Sciatic nerve (tissue), 2 donors: ENCODE data around the gene RGS7. TPM values are rescaled to one million over a fixed set of nuclear protein-coding genes. Genes with fewer than 3 reads are reported as not detected.
"Not testable (repeated sequence)": the region's sequence is repeated elsewhere in the genome, so short reads cannot be mapped to it uniquely, and the experiment has no call there.

Experiments
- ATAC-seq: fragments of 200-7000 bp; cut with Tn5 transposase; one replicate; pipeline ENCODE4 v1.9.1; 2020; ENCODE audit warnings: mild to moderate bottlenecking, moderate library complexity
- DNase-seq: peaks from one replicate; pipeline ENCODE4 v3.0.0-alpha.2; 2020; ENCODE audit warnings: low spot score
- intact Hi-C: fragments of 100-400 bp; cut with DNase I; formaldehyde crosslinking; loops from one replicate; pipeline ENCODE4 v1.14.2; 2022
- total RNA-seq: library from RNA; stranded (reverse); fragmentation: NEBNext Ultra II Directional; extraction: Animal tissue kit (Norgen Biotek cat#: 25700); gene quantifications from one replicate; pipeline ENCODE4 v1.2.1, GENCODE V29; 2021
- donor health status: DM: no; HTN: no; CAD: no.
- donor health status: DM: no; HTN: no; CAD: no.

The RGS7 gene
- total RNA-seq, 1 donor from 2014 or later: 2.0 TPM

DNA sequence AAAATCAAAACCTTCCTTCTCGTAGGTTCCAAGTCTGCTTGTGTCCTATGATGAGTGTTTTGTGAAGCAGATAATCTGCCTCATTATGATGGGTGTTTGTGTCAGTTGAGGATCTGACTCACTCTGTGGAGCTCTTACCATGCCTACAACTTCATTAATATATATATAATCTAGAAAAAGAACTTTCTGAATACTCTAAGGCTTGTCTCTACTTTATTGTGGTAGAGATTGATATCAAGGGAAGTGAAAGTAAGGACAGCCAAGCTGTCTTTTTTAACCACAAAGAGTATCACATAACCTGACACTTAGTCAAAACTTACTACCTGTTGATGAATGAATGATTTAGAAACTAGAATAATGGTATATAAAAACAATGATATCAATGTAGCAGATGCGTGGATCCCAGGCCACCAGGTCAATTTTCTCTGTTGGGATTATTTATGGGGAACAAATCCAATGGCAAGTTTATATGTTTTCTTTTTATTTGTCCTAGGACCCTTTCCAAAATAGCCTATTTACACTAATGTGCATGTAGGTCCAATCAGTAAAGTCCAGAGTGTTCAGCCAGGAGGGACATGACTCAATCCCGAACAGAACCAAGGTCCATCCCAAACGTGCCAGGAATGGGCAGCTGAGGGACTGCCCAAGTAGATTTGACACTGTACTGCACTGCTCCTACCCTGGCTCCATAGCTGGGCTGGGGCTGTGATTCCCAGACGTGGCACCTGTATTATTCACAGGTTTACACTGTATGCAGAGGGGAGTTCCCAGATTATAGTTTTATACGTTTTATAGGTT lies 562.8 kb downstream of the RGS7 start:
- ATAC-seq: no peak
- intact Hi-C loops: no loop called here
- DNase-seq: no peak

DNA sequence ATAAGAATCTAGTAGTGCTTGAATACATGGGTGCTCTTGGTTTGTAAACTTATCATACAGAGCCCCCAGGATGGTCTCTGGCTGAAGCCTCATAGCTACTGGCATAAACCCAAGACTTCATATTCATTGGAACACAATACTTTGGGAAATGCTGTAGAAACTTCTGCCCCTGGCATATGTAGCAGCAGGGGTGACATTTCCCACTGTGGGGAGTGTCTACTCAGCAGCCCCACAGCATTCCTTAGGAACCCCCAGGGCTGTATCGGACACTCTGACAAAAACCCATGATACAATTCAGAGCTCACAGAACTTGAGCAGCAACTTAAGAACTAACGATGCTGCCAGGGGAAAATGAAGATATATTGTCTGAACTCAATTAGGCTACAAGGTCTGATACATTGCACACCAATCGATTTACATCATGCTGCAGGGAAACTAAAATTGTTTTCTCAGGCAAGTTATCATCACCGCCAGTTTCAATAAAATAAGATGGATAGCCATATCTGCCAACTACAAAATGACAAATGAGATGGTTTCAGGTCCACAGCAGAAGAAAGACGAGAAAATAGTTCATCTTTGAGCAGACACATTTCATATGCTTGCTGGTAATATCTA lies 564.0 kb downstream of the RGS7 start:
- ATAC-seq (no peak), DNase-seq (no peak)
- intact Hi-C loops: no loop called here

DNA sequence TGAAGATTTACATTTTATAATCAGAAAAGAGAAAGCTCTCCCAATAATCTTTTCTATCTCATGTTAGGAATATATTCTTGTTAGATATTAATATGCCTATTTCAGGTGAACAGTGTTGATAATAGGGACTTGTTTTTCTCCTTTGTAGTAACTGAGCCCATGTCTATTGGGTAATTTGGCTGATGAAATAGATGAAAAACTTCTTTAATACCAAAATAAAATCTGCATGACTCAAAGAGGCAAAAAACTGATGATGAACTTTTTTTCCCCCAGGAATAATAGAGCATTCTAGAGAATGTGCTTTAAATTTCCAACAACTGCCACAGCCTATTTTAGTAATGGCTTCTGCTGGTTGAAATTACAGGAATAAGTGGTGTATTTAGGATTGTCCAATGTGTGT lies 566.1 kb downstream of the RGS7 start:
- ATAC-seq (no peak), DNase-seq (no peak)
- intact Hi-C loops: no loop called here

GRCh38 chr1:240786880-240787279 lies 570.1 kb downstream of the RGS7 start:
- intact Hi-C loops: no loop called here

GRCh38 chr1:240784776-240785175 lies 572.2 kb downstream of the RGS7 start:
- ATAC-seq (no peak), DNase-seq (no peak)
- intact Hi-C loops: no loop called here

More at GRCh38 chr1:240786880-240787279, 570.1 kb downstream of the RGS7 start:
- ATAC-seq: no peak
- no peak for DNase-seq

- ATAC-seq, DNase-seq, intact Hi-C loops: not testable (repeated sequence)
Measured at GRCh38 chr1:240783728-240784137, 573.3 kb downstream of the RGS7 start.

GRCh38 chr1:240776237-240776636 lies 580.8 kb downstream of the RGS7 start:
- intact Hi-C loops: no loop called here
- ATAC-seq: no peak
- DNase-seq: no peak

GRCh38 chr1:240772131-240772530 lies 584.9 kb downstream of the RGS7 start:
- intact Hi-C loops: no loop called here
- ATAC-seq (no peak), DNase-seq (no peak)

DNA sequence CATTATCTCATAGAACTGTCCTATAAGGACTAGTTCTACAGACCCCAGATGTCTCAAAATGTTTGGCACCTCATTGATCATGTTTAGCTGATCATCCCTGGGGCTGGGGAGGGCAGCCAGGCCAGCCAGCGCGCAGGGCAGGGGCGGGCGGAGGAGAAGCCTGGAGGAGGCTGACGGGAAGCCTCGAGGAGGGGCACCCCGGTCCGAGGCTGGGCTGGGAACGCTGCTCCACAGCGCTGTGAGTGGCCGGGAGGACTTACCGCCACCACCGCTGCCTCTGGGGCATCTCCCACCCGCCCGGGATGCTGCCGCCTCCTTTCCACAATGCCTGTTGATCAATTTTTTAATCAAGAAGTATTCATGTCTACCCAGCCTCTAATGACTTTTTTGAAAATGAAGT lies 585.6 kb downstream of the RGS7 start:
- no peak for DNase-seq
- intact Hi-C loops: no loop called here
- no peak for ATAC-seq

DNA sequence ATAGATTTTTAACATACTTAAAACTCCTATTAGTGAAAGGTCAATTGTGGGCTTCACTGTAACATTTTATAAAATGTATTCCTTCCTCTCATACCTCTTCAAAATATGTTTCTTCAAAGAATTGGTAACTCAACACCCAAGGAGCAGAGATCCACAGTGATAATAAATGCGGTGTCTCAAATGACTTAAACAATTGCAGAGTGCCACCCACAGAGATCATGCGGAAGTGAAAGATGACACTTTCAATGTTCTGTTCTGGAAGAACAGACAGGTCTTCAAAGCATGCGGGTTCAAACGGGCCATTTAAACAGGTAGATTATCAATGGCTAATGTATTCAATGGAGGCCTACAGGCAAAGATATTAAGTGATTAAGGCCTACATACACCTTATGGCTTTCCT lies 588.0 kb downstream of the RGS7 start:
- intact Hi-C loops: no loop called here
- DNase-seq (no peak), ATAC-seq (no peak)

GRCh38 chr1:240766831-240767230 lies 590.2 kb downstream of the RGS7 start:
- intact Hi-C loops: no loop called here
- ATAC-seq (no peak), DNase-seq (no peak)

DNA sequence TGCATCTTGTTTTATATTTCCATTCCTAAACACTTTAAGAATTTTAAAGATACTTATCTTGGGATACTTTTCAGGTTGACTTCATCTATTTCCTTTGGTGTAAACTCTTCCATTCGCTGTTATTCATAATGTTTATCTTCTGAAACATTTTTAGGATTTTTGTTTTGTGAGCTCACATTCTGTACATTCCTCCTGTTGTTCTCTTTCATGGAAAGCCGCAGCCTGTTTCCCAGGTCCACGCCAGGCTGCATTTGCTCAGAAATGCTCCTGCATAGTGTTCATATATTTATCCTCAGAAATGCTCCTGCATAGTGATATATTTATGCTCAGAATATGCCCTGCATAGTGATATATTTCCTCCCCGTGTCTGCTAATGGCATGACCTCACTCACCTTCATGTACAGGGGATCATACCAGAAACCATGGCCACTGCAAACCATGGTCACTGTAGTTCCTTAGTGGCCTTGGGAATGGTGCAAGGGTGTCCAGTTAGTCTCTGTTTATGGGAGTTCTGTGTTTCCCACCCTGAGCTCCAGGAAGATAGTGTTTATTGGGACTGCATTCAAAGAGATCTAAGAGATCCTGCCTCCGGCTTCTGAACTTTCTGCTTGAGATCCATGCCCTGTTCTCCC lies 591.2 kb downstream of the RGS7 start:
- DNase-seq: no peak
- intact Hi-C loops: no loop called here

GRCh38 chr1:240763771-240764170 lies 593.2 kb downstream of the RGS7 start:
- no peak for DNase-seq
- intact Hi-C loops: no loop called here
- ATAC-seq: no peak

More for the DNA sequence above, 591.2 kb downstream of the RGS7 start:
- no peak for ATAC-seq

- ATAC-seq, intact Hi-C loops, DNase-seq: not testable (repeated sequence)
Measured at GRCh38 chr1:240763095-240763494, 593.9 kb downstream of the RGS7 start.

DNA sequence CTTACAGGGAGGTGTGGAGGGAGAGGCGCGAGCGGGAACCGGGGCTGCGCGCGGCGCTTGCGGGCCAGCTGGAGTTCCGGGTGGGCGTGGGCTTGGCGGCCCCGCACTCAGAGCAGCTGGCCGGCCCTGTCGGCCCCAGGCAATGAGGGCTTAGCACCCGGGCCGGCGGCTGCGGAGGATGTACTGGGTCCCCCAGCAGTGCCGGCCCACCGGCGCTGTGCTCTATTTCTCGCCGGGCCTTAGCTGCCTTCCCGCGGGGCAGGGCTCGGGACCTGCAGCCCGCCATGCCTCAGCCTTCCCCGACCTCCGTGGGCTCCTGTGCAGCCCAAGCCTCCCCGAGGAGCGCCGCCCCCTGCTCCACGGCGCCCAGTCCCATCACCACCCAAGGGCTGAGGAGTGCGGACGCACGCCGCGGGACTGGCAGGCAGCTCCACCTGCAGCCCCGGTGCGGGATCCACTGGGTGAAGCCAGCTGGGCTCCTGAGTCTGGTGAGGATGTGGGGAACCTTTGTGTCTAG lies 594.5 kb downstream of the RGS7 start:
- intact Hi-C loops, ATAC-seq, DNase-seq: not testable (repeated sequence)

DNA sequence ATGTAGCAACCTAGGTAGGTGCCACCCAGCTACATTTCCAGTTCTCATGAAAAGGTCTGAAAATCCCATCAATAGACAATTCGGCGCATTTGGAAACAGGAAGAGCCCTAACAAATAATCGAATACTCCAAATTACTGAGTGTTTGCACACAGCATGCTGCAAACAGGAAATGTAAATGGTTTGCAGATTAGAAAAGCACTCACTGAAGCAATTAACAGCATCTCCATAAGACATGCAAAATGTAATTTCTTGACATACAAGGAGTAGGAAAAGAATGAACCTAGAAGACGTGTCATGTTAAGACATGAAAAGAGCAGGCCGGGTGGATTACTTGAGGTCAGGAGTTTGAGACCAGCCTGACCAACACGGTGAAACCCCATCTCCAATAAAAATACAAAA lies 598.2 kb downstream of the RGS7 start:
- not testable (repeated sequence) for ATAC-seq

DNA sequence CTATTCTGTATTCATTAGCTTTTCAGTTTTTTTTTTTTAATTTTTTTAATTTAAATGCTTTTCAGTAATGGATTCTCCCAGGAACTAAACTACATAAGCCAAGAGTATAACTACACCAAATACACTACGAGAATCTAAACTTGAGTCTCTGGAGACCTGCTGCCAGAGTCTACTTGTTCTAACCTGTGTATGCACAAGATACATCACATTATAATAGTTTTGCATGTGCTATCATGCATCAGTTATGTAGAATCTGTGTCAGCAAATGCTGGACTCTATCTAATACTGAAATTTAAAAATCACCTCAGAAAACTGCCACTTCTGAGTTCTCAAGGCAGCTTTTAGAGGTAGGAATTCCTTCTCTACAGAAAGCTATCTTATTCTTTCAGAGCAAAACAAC lies 598.7 kb downstream of the RGS7 start:
- intact Hi-C loops: no loop called here
- ATAC-seq (no peak), DNase-seq (no peak)

More for the DNA sequence above, 598.2 kb downstream of the RGS7 start:
- intact Hi-C loops, DNase-seq: not testable (repeated sequence)

GRCh38 chr1:240747907-240748306 lies 609.1 kb downstream of the RGS7 start:
- no peak for ATAC-seq
- intact Hi-C loops: no loop called here

DNA sequence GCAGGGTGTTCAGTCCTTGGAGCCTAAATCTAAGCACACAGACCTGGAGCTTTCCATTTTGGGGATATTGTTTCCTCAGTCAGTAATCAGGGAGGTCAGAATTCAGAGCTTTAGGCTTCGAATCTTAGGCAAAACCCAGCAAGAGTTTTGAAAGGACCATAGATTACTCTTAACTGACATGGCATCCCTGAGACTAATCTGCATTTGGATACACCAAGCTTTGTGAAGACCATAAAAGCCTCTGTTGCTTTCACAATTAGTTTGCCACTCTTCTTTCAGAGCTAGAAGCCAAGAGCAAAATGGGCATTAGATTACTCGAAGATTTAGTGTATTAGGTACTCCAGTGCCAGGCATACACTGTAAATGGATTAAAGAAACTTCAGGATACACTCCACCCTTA lies 613.3 kb downstream of the RGS7 start:
- no peak for ATAC-seq
- intact Hi-C loops: no loop called here
- no peak for DNase-seq

More at GRCh38 chr1:240747907-240748306, 609.1 kb downstream of the RGS7 start:
- DNase-seq: no peak

- intact Hi-C loops: no loop called here
- no peak for ATAC-seq
- DNase-seq: no peak
Measured at GRCh38 chr1:240739754-240740153, 617.3 kb downstream of the RGS7 start.
